ENCODE data around the gene ZNF777.
"Not testable (repeated sequence)": the region's sequence is repeated elsewhere in the genome, so short reads cannot be mapped to it uniquely, and the experiment has no call there.

DNA sequence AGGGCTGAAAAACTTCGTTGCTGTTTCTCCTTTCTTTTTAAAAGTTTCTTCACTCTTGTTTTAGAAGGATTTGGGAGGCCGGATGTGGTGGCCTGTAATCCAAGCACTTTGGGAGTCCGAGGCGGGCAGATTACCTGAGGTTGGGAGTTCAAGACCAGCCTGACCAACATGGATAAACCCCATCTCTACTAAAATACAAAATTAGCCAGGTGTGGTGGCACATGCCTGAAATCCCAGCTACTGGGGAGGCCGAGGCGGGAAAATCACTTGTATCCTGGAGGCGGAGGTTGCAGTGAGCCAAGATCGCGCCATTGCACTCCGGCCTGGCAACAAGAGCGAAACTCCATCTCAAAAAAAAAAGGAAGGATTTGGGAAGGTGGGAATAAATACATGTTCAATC, 14.8 kb downstream of the ZNF777 start:
- TF ChIP-seq, protein P1, sequence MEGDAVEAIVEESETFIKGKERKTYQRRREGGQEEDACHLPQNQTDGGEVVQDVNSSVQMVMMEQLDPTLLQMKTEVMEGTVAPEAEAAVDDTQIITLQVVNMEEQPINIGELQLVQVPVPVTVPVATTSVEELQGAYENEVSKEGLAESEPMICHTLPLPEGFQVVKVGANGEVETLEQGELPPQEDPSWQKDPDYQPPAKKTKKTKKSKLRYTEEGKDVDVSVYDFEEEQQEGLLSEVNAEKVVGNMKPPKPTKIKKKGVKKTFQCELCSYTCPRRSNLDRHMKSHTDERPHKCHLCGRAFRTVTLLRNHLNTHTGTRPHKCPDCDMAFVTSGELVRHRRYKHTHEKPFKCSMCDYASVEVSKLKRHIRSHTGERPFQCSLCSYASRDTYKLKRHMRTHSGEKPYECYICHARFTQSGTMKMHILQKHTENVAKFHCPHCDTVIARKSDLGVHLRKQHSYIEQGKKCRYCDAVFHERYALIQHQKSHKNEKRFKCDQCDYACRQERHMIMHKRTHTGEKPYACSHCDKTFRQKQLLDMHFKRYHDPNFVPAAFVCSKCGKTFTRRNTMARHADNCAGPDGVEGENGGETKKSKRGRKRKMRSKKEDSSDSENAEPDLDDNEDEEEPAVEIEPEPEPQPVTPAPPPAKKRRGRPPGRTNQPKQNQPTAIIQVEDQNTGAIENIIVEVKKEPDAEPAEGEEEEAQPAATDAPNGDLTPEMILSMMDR (conservative IDR thresholded peaks at IDR 0.05 in 1 of 2, IDR thresholded peaks at IDR 0.05 in 1 of 2; ENCODE audit: low read depth in 1 of 2, low read length in 2 of 2), result not testable (repeated sequence)
- not testable (repeated sequence) for TF ChIP-seq EZH2 (IDR thresholded peaks at IDR 0.05; ENCODE audit: low read length, missing control alignments)

Measured in fibroblast of lung (primary cell).